GM23248 (cell line): ENCODE data around the gene NDC1.
"Not testable (repeated sequence)": the region's sequence is repeated elsewhere in the genome, so short reads cannot be mapped to it uniquely, and the experiment has no call there.

ENCODE experiments used
- EZH2 ChIP-seq: fragments of 200-600 bp; sonication (generic); IDR thresholded peaks from 2 replicates; pipeline ENCODE4 v1.6.1; 2018; ENCODE audit warnings: antibody characterized with exemption, mild to moderate bottlenecking; ENCODE audit not compliant: insufficient read depth, poor library complexity, severe bottlenecking
- EZH2phosphoT487 ChIP-seq: fragments of 200-600 bp; sonication (generic); IDR thresholded peaks from 2 replicates; pipeline ENCODE4 v1.6.1; 2018; ENCODE audit warnings: antibody characterized with exemption, moderate library complexity, mild to moderate bottlenecking, low read depth; ENCODE audit not compliant: insufficient read depth

DNA sequence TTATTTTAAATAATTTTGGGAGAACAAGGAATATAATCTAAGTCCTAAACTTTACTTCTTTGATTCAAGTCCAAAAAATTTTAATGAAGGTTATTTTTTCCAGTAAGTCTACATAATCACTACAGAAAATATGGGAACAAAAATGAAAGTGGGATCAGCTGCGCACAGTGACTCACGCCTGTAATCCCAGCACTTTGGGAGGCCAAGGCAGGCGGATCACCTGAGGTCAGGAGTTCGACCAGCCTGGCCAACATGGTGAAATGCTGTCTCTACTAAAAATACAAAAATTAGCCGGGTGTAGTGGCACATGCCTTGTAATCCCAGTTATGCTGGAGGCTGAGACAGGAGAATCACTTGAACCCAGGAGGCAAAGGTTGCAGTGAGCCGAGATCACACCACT is 45.5 kb upstream of the NDC1 start:
- TF ChIP-seq EZH2, EZH2phosphoT487: not testable (repeated sequence)
